ENCODE data around the gene KCTD21.

KCTD21 gene

DNA sequence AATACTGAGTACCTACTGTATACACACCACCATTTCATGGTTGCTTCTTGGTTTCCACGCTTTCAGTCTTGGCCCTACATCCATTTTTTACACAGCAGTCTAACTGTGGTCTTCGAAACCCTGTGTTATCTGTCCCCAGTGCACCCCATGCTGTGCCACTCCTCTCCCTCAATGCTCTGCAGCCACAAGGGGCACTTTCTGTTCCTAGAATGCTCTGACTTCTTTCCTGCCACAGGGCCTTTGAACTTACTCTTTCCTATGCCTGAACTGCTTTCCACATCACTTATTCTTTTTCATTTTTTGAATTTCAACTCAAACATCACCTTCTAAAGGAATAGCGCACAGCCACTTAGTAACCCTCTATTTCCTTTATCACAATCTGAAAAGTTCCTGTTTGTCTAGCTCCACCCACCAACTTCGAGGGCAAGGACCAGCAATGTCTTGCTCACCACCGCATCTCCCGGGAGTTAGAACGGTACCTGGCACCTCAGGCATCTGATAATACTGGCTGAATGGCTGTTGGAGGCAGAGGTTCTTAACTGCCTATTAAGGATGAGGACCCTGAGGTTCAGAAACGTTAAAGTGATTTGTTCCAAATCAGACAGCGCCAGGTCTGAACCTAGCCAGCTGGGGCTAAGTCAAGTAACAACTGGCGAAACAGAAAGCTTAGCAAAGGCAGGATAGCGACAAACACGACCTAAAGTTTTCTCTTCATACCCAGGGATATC, 49.6 kb downstream of the KCTD21 start:
- DNase-seq: no peak

- no peak for DNase-seq
Observed at GRCh38 chr11:78138291-78138690, 50.1 kb downstream of the KCTD21 start.

- DNase-seq: no peak
Observed at GRCh38 chr11:78132475-78132874, 56.0 kb downstream of the KCTD21 start.

DNA sequence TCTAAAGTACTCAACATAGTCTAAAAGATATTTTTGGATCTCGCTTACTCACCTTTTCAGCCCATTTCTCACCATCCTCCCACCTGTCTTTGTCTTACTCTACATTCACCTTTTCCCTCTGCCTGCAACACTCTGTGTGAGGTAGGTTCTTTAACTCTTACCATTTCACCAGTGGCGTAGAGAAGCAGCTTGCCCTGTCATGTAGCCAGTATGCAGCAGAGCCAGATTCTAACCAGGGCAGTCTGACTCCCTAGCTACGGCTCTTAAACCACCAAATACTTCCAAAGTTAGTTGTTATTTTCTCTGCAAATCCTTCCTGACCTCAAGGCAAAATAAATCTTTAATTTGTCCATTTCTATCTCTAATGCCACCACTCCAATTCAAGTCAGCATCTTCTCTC, 56.5 kb downstream of the KCTD21 start:
- no peak for DNase-seq

GRCh38 chr11:78127403-78127802, 61.0 kb downstream of the KCTD21 start:
- DNase-seq: no peak
